GM21360 (cell line): ENCODE data around the gene ZDHHC8.

Experiments
- ATAC-seq: cut with Tn5 transposase; IDR thresholded peaks from one replicate; pipeline ENCODE4 v1.9.1; 2021; ENCODE audit warnings: mild to moderate bottlenecking, moderate library complexity; ENCODE audit not compliant: unreplicated experiment

Gene ZDHHC8

GRCh38 chr22:20112623-20113511 lies 18.7 kb upstream of the ZDHHC8 start:
- no peak for ATAC-seq

- ATAC-seq, result no peak
These were observed 17.9 kb upstream of the ZDHHC8 start for GRCh38 chr22:20113551-20114310.

- no peak for ATAC-seq
These were observed 16.8 kb upstream of the ZDHHC8 start for GRCh38 chr22:20114506-20115475.

DNA sequence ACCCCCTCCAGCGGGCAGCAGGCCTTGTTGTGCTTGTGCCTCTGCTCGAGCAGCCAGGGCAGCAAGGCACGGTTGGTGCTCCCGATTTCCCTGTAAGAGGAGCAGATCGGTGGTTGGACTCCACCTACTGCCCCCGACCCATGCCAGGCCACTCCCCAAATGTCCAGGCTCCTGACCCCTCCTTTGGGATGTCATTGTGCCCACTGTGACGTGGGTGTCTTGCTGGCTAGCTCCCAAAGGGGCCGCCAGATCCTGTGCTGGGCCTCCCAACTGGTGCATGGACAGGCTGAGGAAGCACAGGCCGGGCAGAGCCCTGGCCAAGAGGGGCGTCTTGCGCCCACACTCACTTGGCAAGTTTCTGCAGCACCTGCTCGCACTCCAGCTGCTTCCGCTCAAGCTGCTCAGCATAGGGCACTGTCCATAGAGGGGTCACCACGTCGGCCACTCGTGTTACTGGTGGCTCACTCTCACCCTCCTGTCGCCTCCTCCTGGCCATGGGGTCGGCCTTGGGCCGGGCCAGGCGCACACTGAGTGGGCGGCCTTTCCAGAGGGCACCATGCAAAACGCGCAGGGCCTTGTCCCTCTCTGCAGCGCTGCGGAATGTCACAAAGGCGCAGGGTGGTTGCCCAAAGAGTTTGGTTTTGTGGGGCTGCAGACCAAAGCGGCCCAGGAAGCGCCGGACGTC lies 15.8 kb upstream of the ZDHHC8 start, which contains the start of gene RANBP1:
RANBP1 (plus strand) TSS at position 414 of the 685 bp plus-strand sequence; CDS start at position 495, 81 bp downstream.
- ATAC-seq, result no peak

DNA sequence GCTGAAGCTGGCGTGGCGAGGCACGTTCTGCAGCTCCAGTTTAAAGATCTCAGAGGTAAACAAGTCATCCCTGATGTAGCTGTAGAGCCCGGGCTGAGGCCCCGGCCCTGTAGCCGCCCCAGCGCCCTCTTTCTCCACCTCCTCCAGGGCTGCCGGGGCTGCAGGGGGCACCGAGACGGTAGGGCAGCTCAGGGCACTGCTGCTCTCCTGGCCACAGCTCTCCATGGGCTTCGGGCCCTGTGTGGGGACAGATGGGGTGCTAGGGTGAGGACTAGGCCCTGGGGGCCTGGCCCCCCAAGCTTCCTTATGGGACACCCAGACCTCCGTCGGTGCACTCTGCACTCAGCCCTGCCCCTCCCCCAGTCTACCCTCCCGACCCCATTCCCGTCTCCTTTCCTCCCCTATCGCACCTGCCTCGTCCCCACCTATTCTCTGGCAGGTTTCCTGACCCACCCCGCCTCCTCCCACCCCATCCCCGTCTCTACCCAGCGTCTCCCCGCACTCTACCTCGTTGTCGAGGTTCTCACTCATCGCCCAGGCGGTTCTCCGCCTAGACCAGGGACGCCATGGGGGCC lies 15.1 kb upstream of the ZDHHC8 start:
- ATAC-seq, result no peak

DNA sequence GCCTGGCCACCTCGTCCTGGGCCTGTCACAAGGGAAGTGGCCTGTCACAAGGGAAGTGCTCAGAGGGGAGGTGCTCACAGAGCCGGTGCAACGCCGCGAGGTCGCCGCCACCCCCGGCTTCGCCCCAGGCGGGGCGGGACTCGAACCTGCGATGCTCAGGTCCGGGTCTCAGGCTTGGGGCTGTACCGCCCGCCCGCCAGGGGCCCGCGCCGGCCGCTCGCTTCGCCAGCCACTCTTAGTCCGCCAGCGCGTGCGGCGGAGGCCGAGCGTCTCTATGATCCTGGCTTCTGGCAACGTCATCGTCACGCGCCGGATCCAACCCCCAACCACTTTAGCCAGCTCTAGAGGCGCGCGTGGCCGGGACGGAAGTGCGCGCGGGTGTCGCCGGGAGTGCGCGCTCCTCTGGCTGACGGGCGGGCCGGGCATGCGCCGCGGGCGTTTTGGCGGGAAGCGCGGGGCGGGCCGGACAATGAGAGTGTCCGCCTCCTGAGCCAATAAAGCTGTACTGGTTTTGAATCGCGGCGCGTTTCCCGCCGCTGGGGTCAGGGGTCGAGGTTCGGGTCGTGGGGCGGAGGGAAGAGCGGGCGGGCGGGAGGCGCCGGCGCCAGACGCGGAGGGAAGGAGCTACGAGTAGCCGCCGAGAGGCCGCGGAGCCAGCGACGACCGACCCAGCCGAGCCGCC lies 14.5 kb upstream of the ZDHHC8 start, which contains the start of gene TRMT2A:
TRMT2A (minus strand) TSS at position 276 of the 682 bp plus-strand sequence. CDS start 320 bp downstream, outside the sequence.
- peak; percentile 67 for ATAC-seq

- peak; percentile 22 for ATAC-seq
These were observed 13.8 kb upstream of the ZDHHC8 start for GRCh38 chr22:20117633-20118299.

DNA sequence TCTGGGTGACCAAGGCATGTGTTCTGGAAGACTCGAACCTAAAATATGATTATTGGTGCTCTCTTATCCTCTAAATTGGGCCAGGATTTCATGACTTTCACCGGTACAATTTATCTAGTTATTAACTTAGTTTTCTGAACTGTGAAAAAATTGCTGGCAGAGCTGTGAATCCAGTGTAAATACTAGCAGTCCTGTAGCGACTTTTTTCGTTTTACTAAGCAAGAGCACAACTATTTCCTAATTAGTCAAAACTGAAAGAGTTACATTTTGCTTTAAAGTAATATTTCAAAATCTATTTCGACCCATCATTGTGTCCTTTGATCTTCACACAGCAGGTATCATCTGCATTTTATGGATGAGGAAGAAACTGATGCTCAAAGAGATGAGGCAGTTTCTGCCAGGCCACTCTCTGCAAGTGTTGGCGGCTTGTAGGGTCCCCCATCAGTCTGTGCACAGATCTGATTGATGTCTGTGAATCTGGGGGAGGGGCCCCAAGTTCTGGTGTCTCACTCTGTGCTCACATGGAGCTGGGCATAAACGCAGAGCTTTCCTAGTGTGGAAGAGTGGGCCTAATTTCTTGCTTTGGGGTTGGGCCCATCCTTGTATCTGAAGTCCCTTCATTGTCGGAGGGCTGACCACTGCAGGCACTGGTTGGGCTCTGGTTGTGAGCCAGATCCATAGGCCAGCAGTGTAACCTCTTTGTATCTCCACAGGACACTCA lies 13.1 kb upstream of the ZDHHC8 start:
- no peak for ATAC-seq

GRCh38 chr22:20121856-20122415 lies 9.7 kb upstream of the ZDHHC8 start:
- no peak for ATAC-seq

DNA sequence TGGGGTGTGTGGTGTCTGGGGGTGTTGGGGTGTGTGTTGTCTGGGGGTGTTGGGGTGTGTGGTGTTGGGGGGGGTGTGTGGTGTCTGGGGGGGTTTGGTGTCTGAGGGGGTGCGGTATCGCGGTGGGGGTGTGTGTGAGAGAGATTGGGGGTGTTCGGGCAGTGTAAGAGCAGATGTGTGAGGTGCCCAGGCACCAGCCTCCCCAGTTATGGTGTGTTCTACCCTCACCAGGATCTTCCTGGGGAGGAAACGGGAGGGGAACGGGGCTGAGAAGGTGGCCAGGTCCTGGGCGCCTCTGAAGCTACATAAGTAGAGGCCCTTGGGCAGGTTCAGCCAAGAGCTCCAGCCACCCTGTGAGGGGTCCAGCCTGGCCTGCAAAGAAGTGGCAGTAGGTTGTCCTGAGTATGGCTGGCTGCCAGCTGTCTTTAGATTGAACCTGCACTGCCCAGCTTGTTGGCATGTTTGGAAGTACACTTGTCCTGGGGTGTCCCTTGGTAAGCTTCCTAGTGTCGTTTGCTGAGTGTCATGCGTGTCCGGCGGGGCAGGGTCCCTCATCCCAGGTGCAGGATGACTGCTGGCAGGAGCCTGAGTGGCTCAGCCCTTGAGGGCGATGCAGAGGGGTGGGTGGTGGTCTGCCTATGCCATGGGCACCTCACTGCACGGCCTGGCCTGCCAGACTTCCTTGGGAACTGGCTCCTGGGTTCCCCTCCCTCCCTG lies 8.1 kb upstream of the ZDHHC8 start:
- ATAC-seq, result no peak

GRCh38 chr22:20124083-20124787 lies 7.4 kb upstream of the ZDHHC8 start:
- ATAC-seq, result no peak

GRCh38 chr22:20125201-20126174 lies 6.1 kb upstream of the ZDHHC8 start:
- ATAC-seq, result no peak

GRCh38 chr22:20126284-20127029 lies 5.1 kb upstream of the ZDHHC8 start:
- no peak for ATAC-seq

- ATAC-seq, result no peak
These were observed 4.2 kb upstream of the ZDHHC8 start for GRCh38 chr22:20127318-20127868.
